Activated T-helper 1 cell treated with Interleukin-2 at 50 U/mL for 16 hours (primary cell): ENCODE measurements around the gene INPP5A.
"Not testable (repeated sequence)": the region's sequence is repeated elsewhere in the genome, so short reads cannot be mapped to it uniquely, and the experiment has no call there.

Experiments used
- DNase-seq: peaks from one replicate; pipeline ENCODE4 v3.0.0-alpha.2; 2020; ENCODE audit warnings: low read depth

The INPP5A gene

DNA sequence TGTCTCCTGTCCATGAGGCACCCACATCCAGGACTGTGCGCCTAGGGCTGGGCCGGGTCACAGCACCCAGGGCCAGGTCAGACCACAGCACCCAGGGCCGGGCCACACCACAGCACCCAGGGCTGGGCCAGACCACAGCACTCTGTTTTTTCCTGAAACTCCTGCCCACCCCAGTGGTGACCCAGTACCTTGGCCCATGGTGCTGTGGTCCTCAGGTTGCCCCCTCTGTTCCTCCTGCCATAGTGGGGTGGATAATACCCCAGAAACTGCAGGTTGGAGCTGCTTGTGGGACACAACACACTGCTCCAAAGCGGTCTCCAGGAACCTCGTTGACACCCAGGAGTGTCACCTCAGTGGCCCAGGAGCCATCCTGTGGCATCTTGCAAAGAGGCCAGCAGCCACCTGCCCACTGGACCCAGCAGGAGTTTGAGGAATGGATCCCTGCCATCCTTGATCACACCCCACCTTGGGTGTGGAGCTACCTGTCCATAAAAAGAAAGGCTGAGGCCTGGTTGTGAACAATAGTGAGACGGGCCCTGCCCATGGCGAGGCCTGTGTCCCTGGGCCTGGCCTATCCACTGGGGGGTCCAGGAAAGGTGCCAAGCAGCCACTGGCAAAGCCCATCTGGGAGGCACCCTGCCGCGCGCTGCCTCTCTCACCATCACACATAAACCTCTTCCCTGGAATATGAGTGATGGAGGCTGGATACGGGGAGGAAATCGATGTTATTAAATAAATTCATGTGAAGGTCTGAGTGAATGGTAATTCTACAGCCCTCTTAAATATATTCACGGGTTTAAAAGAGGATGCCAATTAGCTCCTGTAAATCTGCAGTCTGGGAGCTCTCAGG lies 159.4 kb downstream of the INPP5A start:
- no peak for DNase-seq

DNA sequence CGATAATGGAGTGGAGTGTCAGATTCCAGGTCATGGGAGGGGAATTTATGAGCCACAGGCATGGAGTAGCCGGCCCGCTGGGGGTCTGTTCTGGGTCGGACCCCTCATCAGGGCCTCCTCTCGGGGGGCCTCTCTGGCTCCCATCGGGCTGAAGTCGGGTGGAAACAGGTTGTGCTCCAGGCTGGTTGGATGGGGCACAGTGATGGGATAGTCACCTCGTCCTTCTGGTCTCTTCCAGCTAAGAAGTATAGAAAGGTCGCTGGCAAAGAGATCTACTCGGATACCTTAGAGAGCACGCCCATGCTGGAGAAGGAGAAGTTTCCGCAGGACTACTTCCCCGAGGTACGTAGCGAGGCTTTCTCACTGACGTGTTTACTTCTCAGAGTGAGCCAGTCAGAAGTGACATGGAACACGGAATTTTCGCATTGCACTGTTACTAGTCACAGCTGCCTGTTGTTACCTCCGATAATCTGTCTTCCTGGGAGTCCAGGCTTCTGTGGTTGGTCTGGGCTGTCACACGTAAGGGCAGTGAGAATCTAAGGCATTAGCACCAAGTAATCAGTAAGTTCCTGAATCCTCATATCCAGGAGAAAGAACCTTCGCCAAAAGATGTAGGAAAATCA lies 160.1 kb downstream of the INPP5A start:
- no peak for DNase-seq

DNA sequence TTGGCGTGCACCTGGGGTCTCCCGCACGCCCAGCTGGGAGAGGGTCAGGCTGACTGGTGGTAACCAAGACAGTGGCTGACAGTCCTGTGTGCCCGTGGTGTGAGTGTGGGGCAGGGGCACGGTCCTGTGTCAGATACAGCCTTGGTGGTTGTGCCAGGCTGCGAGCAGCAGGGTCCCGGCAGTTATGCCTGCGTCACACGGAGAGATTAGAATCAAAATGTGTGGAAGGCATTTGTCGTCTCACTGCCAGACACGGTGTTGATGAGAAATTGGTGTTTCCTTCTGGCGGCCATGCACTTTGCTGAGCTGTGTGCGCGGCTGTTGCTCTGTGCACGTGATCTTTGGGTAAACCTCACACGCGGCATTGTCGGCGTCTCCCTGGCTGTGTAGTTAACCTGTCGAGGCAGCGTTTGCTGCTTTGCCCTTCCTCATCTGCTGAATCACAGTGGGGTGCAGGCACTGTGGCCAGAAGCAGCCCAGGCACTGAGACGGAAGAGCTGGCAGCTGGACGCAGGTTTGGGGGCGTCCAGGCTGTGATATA lies 160.7 kb downstream of the INPP5A start:
- no peak for DNase-seq

DNA sequence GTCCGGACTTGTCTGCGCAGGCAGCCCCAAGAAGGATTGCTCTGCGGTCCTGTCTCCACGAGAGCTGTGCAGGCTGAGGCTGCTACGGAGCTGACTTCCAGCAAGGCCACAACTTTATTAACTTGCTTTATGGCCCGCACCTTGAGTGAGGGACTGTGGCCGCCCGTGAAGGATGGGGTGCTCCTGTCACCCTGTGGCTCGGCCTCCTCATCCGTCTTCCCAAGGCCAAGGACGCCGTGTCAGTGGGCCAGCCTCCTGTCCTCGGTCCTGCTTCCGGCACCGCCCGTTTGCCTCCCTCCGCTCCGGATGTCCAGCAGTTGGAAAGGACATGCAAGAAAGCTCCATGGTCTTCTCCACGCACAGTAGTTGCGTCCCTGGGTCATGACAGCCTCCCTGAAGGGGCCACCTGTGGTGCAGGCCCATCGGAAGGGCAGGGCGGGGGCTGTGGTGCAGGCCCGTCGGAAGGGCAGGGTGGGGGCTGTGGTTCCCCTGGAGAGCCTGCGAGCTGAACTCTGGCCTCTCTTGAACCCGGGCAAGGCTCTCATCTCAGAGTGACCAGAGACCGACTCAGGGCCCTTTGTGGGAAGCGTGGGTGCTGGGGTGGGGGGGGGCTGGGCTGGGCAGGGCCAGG lies 161.3 kb downstream of the INPP5A start:
- no peak for DNase-seq

DNA sequence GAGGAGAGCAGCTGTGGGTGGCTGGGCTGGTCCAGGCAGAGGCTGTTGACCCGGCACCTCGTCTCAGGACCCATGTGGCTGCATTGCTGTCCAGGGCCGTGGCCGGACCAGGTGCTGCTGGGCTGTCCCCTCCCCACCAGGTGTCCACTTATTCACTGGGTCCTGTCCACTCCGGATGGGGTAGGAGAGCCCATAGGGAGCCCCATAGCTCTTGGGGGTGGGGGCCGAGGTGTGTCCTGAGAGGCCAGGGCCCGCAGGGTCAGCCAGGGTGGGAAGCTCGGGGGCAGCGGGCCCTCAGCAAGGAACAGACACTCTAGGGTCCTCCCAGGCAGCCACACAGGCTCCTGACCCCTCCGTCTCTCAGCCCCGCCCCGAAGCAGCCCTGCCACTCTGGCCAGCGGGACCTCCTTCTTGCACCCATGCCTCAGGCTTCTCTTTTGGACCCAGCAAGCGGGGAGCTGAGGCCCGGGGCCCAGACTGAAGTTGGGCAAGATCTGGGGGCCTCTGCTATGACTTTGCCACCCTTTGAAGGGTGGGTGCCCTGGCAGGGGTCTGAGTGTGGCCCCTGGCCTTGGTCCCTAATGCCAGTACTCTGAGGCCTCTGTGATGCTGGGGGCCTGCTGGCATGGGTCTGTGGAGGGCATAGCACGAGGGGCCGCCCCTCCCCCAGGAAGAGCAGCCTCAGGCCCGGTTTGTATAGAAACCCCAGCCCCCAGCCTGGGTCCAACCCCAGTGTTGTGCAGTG lies 162.0 kb downstream of the INPP5A start:
- DNase-seq = no peak

DNA sequence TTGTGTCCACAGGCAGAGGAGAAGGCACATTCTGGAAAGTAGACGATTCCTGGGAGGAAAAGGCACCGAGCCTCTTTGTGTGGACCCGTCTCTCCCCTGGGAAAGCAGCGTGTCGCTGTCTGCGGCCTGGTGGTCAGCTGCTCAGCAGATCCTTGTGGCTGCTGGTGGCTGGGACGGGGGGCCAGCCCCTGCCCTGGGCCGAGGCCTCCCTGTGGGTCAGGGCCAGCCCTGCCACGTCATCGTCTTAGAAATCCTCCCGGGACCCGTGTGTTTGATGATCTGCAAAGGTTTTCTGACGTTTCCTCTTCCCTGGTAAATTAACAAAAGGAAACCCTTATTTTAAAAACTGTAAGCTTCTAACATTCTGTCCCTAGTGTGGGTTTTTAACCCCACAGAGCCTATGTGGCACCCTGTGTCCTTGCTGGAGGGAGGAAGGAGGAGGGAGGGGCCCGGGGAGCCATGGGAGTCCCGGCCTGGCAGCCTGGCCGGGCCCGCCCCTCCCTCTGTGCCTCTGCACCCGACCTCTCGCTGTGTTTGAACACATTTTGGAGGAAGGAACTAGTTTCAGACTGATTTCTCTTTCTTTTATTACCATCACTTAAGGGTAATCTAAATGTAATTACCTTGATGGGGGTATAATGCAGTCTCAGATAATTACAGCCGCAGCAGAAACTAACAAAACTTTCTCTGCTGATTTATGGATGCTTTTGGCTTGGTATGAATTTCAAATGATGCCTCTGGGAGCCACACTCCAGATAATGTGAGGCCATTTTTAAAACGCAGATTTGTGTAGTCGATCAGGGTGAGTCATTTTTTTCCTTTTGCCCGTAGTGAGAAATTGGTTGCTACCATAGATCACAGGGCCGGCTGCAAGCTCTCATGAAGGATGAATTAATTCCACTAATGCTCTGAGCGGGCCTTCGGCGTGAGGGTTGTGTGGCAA lies 162.8 kb downstream of the INPP5A start:
- DNase-seq = no peak

DNA sequence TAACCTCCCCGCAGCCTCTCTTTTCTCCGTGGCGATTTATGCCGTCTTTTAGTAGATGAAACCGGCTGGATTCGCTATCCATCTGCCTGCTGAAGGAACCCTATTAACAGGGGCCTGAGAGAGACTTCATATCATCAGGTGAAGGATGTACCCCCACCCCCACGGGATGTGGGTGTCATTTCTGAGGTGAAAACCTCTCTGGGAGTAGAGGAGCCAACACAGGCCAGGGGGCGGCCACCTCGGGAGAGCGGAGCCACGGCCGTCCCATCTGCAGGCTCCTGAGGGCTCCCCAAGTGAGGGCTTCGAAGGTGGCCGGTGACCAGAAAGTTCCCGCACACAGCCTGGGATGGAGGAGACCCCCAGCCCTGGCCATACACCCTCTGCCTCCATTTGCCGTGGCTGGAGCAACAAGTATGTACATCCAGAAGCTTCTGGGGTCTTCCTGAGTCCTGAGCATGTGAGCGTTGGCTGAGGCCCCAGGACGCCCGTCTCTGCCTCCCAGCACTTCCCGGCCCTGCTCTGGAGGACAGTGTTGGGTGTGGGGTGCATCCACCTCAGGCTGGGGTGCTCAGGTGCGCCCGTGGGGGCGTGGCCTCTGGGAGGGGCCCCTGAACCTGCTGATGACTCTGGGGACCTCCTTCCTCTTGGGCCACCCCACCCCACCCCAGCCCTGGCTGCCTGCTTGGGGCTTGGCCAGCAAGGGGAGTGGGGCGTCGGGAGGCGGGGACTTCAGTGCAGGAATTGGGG lies 163.7 kb downstream of the INPP5A start:
- no peak for DNase-seq

DNA sequence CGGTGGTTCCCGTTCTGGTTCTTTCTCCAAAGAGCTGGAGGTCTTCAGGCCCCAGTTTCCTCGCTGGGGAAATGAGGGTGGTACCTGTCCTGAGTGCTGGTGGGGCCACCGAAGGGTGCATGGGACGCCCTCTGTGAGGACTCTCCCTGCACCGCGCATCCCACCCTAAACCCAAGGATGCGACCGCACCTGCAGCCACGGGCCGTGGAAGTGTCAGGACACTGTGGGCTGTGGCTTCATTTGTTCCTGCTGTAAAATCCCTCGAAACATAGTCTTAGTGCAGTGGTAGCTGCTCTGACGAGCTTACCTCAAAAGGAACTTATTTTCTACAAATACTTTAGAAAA lies 164.2 kb downstream of the INPP5A start:
- DNase-seq = no peak

DNA sequence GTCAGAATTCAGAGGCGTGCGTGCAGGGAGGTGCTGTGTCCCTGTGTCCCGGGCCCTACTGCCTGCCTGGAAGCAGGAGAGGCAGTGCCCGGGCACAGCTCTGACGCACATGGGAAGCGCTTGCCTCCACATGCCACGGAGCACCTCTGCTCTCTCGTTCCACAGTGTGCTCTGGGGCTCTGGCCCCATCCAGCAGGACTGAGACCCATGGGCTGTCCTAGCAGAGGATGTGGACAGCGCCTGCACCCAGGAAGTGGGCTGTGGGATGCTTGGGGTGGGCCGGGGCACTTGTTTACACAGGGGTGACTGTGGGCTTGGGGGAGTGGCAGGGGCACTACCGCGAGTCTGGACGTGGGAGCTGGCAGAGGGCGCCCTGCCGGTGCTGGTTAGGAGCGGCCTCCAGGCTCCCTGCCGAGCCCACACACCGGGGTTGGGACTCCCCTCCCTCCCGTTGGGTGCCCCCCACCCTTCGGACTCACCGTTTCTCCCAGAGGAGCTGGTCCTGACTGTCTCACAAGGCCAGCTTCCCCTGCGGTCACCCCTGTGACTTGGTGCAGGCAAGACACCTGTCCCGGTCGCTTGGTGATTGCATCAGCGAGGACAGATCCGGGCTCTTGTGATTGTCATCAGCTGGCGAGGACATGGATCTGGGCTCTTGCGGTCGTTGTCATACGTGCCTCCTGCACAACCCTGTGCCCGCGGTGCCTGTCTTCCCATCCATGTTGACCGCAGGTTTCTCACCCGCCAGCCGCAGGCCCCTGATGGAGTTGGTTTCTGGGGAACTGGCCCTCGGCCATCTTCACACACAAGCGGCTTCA lies 165.2 kb downstream of the INPP5A start:
- DNase-seq = no peak

DNA sequence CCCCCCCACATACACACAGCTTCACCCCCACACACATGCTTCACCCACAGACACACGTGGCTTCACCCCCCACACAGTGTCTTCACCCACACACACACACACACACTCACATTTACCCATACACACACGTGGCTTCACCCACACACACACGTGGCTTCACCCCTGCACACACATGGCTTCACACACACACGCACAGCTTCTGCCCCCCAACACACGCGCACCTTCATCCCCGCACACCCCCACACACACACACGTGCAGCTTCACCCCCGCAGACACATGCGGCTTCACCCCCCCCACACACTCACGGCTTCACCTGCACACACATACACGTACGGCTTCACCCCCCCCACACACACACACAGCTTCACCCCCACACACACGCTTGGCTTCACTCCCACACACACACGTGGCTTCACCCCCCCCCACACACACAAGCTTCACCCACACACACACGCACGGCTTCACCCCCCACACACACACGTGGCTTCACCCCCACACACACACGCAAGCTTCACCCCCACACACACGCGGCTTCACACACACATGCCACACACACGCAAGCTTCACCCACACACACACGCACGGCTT lies 165.9 kb downstream of the INPP5A start:
- no peak for DNase-seq

DNA sequence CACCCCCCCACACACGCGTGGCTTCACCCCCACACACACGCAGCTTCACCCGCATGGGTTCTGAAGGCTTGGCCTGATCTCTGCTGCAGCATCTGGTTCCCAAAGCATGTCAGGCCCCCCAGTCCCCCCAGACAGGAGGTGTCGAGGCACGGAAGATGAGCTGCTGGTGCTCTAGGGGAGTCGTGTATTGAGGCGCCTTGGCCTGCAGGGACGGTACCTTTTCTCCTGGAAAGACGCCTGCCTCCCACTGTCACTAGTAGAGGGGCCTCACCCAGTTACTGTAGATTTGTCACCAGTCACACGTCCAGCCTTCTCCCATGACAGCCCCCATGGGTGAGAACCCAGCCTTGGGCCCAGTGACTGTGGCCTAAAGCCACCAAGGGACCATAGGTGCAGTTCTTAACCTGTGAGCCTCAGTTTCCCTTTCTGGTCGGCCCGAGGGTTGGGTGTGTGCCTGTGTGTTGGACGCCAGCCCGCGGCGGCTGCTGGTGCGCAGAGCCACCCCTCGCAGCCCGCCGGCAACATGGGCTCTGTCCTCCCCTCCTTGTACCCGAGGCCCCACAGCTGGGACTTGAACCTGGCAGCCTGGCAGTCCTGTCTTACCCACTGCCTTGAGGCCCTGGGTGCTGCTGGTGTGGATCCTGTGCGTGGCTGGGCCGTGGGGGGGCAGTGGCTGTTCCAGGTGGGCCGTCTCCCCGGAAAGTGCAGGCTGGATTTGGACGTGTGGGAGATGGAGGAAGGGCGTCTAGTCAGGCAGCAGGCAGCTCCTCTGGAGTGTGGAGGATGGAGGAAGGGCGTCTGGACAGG lies 166.6 kb downstream of the INPP5A start:
- no peak for DNase-seq

DNA sequence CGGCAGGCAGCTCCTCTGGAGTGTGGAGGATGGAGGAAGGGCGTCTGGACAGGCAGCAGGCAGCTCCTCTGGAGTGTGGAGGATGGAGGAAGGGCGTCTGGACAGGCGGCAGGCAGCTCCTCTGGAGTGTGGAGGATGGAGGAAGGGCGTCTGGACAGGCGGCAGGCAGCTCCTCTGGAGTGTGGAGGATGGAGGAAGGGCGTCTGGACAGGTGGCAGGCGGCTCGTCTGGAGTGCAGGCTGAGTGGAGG lies 167.2 kb downstream of the INPP5A start:
- DNase-seq = not testable (repeated sequence)

DNA sequence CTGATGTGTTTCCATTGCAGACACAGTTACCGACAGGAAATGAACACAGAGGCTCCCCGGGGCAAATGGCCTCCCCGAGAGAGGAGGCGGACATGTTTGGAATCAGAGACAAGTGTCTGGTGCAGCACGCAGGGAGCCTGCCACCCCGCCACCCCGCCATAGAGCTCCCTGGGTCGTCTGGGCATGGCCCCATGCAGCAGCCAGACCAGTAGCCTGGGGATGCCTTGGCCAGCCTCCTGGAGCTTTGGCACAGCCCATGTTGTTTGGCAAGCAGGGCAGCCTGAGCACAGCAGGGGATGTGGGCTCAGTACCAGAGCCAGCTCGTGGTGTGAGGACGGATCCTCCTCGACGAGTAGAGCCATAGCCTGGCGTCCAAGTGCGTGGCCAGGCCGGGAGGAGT lies 167.6 kb downstream of the INPP5A start:
- DNase-seq = no peak

DNA sequence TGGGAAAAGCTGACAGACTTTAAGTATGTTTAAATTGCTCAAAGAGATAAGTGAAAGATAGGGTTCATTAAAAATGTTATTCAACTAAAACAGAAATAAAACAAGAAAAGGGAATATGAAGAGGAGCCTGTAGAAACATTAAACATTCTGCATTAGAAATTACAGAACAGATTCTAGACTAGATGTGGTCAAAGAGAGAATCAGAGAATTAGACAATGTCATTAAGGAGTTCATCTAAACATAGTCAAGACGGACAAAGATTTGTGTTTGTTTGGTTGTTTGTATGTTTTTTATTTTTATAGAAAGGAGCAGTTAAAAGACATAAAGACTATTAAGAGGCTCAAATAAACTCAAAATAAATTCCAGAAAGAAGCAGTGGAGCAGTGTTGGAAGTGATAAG lies 168.4 kb downstream of the INPP5A start:
- DNase-seq = no peak

DNA sequence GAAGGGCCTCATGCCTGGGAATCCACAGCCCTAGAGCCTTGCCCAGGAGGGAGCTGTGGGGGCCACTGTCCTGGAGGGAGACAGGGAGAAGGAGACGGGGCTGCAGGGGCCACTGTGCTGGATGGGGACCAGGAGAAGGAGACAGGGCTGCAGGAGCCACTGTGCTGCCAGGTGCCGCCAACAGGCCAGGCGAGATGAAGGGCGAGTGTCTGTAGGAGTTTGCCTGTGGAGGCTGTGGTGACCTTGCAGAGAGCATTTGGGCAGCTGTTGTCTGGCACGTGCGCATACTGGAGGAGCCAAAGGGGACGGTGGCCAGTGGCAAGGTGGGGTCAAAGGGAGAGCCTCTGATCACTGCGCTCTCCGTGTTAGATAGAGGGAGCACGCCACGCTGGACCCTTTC lies 169.1 kb downstream of the INPP5A start:
- no peak for DNase-seq

DNA sequence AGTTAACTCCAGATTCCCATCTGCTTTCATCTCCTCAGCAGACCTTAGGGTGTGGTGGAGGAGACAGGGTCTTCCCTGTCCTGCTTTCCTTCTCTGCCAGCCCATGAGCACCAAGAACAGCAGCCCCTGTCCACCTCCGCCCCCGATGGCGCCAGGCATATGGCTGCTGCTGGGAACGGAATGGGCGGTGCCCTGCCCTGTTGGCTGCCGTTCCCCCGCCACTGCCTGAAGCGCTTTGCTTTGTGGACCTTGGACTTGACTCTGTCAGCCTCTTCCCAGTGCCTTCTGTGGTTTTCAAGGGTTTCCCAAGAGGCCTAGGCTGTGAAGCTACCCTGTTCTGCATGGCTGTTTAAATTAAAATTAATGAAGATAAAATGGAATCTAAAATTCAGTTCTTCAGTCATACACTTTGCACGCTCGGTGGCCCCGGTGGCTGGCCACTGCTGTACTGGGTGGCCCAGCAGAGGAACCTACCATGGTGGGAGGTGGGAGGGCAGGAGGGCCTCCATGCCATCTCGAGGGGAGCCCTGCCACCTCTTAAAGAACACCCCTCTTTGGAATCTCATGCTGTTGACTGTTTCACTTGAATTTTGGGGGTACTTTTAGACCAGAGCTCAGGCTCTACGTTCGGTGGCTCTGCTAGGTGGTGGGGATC lies 169.7 kb downstream of the INPP5A start:
- no peak for DNase-seq

DNA sequence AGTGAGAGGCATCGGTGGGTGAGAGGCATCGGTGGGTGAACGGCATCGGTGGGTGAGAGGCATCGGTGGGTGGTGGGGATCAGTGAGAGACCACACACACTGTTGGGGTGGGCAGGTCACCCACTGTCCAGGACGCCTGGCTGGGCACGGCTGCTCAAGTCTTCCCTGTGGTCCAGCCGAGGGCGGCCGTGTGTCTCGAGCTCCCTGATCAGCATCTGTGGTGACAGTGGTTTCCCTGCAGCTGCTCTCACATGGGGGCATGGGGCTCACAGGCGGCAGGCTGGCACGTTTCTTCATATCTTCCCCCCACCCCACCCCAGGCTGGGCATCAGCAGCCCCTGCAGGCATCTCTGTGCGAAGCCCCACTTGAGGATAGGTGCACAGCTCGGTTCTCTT lies 170.2 kb downstream of the INPP5A start:
- no peak for DNase-seq

DNA sequence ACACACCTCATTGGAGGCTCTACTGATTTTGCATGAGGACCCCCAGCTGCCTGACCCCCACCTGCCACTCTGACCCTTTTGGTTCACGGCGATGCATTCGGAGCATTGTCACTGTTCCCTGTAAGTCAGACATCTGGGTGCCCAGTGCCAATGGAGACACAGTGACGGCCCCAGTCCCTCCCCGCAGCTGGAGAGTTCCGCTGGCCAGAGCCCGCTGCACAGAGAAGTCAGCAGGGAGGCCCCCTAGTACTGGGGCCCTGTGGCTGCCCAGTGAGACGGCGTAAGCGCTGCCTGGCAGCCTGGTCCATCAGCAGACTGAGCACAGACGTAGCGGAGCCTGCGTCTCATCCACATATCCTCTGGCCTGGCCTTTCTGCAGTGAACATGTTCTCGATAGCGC lies 170.9 kb downstream of the INPP5A start:
- no peak for DNase-seq
